Prostate gland (tissue), 2 donors: ENCODE measurements around the gene CCNO.

Source experiments
- POLR2A ChIP-seq: fragments of 450-650 bp; IDR thresholded peaks from one replicate; pipeline ENCODE4 v1.6.1; 2016; ENCODE audit warnings: antibody characterized with exemption, mild to moderate bottlenecking
- POLR2AphosphoS5 ChIP-seq: sonication (generic); formaldehyde crosslinking; IDR thresholded peaks from one replicate; pipeline ENCODE4 v1.6.1; 2017; ENCODE audit warnings: antibody characterized with exemption
- TF ChIP-seq, protein P1 (sequence below), 4 experiments: fragments of 200-600 bp in 2 of 4; fragments of 450-650 bp in 2 of 4; sonication (generic) in 2 of 4; IDR thresholded peaks; 1 replicate in 3 of 4; 2 replicates in 1 of 4; pipeline ENCODE4 v1.5.1; 2016 to 2019; ENCODE audit warnings: antibody characterized with exemption in 4 of 4, mild to moderate bottlenecking in 2 of 4, moderate library complexity in 2 of 4

DNA sequence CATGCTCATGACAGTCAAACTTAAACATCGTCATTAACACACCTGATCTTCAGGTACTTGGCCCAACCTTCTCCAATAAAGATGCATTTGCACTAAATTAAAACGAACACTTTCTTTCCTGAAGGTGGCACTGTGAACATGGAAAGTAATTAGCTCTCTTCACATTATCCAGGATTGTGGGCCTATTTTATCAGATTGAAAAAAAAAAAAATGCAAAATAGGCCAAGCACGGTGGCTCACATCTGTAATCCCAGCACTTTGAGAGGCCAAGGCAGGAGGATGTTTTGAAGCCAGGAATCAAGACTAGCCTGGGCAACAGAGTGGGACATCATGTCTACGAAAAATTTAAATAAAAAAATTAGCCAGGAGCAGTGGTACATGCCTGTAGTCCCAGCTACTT, 46.0 kb downstream of the CCNO start:
- TF ChIP-seq, protein P1, sequence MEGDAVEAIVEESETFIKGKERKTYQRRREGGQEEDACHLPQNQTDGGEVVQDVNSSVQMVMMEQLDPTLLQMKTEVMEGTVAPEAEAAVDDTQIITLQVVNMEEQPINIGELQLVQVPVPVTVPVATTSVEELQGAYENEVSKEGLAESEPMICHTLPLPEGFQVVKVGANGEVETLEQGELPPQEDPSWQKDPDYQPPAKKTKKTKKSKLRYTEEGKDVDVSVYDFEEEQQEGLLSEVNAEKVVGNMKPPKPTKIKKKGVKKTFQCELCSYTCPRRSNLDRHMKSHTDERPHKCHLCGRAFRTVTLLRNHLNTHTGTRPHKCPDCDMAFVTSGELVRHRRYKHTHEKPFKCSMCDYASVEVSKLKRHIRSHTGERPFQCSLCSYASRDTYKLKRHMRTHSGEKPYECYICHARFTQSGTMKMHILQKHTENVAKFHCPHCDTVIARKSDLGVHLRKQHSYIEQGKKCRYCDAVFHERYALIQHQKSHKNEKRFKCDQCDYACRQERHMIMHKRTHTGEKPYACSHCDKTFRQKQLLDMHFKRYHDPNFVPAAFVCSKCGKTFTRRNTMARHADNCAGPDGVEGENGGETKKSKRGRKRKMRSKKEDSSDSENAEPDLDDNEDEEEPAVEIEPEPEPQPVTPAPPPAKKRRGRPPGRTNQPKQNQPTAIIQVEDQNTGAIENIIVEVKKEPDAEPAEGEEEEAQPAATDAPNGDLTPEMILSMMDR (IDR thresholded peaks at IDR 0.05): peak in 2 of 4 experiments; percentile 32 to 35
- TF ChIP-seq POLR2AphosphoS5 (no peak), POLR2A (no peak)
